GM10266 (cell line): ENCODE data around the gene CTNNA3.

Experiments used
- DNase-seq: peaks from one replicate; pipeline ENCODE4 v3.0.0; 2012; ENCODE audit errors: extremely low spot score
- CTCF ChIP-seq: IDR thresholded peaks from 2 replicates; pipeline ENCODE4 v1.5.1; 2012; ENCODE audit warnings: mild to moderate bottlenecking, low read depth; ENCODE audit not compliant: control insufficient read depth, insufficient read depth; ENCODE audit errors: missing control alignments

The CTNNA3 gene

GRCh38 chr10:66472156-66472555, 1223.8 kb downstream of the CTNNA3 start:
- TF ChIP-seq CTCF, result no peak
- DNase-seq, result no peak

- TF ChIP-seq CTCF, result no peak
- DNase-seq, result no peak
Observed at GRCh38 chr10:66467042-66467441, 1229.0 kb downstream of the CTNNA3 start.

GRCh38 chr10:66466622-66467021, 1229.4 kb downstream of the CTNNA3 start:
- DNase-seq, result no peak
- TF ChIP-seq CTCF, result no peak

GRCh38 chr10:66463611-66464010, 1232.4 kb downstream of the CTNNA3 start:
- TF ChIP-seq CTCF, result no peak

GRCh38 chr10:66457629-66458028, 1238.4 kb downstream of the CTNNA3 start:
- DNase-seq, result no peak
- no peak for TF ChIP-seq CTCF

More at GRCh38 chr10:66463611-66464010, 1232.4 kb downstream of the CTNNA3 start:
- DNase-seq, result no peak

- TF ChIP-seq CTCF, result no peak
- no peak for DNase-seq
Observed at GRCh38 chr10:66455304-66455703, 1240.7 kb downstream of the CTNNA3 start.

- no peak for TF ChIP-seq CTCF
- no peak for DNase-seq
Observed at GRCh38 chr10:66440568-66440967, 1255.4 kb downstream of the CTNNA3 start.
